SK-N-SH treated with all-trans-retinoic acid at 6 μM for 48 hours (cell line): ENCODE results near the gene PLXND1.

Experiments
- ATAC-seq: fragments of 200-7000 bp; cut with Tn5 transposase; 3 replicates; pipeline ENCODE4 v1.9.1; 2020; ENCODE audit warnings: mild to moderate bottlenecking, moderate library complexity
- ARNTL ChIP-seq: fragments of 450-650 bp; formaldehyde crosslinking; IDR thresholded peaks from 2 replicates; pipeline ENCODE4 v1.5.0; 2020; ENCODE audit warnings: low read depth, mild to moderate bottlenecking, moderate library complexity, borderline replicate concordance
- BACH2 ChIP-seq: fragments of 250-450 bp; sonication (Bioruptor Pico); IDR thresholded peaks from 2 replicates; pipeline ENCODE4 v1.9.0; 2021; ENCODE audit warnings: mild to moderate bottlenecking, borderline replicate concordance
- CSDC2 ChIP-seq: fragments of 250-450 bp; sonication (Bioruptor Pico); IDR thresholded peaks from 2 replicates; pipeline ENCODE4 v1.5.0; 2020; ENCODE audit warnings: mild to moderate bottlenecking, moderate library complexity
- ESRRG ChIP-seq: fragments of 250-450 bp; sonication (Bioruptor Pico); IDR thresholded peaks from 2 replicates; pipeline ENCODE4 v1.6.1; 2021; ENCODE audit warnings: mild to moderate bottlenecking
- GLIS3 ChIP-seq: fragments of 250-450 bp; sonication (Bioruptor Pico); IDR thresholded peaks from 2 replicates; pipeline ENCODE4 v1.5.0; 2020; ENCODE audit warnings: mild to moderate bottlenecking, moderate library complexity
- ISL1 ChIP-seq: fragments of 250-450 bp; sonication (Bioruptor Pico); IDR thresholded peaks from 2 replicates; pipeline ENCODE4 v2.1.2; 2022; ENCODE audit warnings: mild to moderate bottlenecking, moderate library complexity
- OSR1 ChIP-seq: fragments of 250-450 bp; sonication (Bioruptor Pico); IDR thresholded peaks from 2 replicates; pipeline ENCODE4 v1.8.0; 2022; ENCODE audit warnings: moderate library complexity, mild to moderate bottlenecking, inconsistent platforms
- PPARA ChIP-seq: fragments of 250-450 bp; sonication (Bioruptor Pico); IDR thresholded peaks from 2 replicates; pipeline ENCODE4 v1.5.0; 2020; ENCODE audit warnings: mild to moderate bottlenecking, borderline replicate concordance
- RARB ChIP-seq: fragments of 250-450 bp; sonication (Bioruptor Pico); IDR thresholded peaks from 2 replicates; pipeline ENCODE4 v1.8.0; 2021; ENCODE audit warnings: mild to moderate bottlenecking, moderate library complexity
- SNAI2 ChIP-seq: fragments of 250-450 bp; sonication (Bioruptor Pico); IDR thresholded peaks from 2 replicates; pipeline ENCODE4 v1.5.0; 2020; ENCODE audit warnings: mild to moderate bottlenecking, moderate library complexity
- TCF4 ChIP-seq: fragments of 250-450 bp; sonication (Bioruptor Pico); IDR thresholded peaks from 2 replicates; pipeline ENCODE4 v1.8.0; 2021; ENCODE audit warnings: mild to moderate bottlenecking, moderate library complexity, borderline replicate concordance
- TOX ChIP-seq: fragments of 250-450 bp; sonication (Bioruptor Pico); IDR thresholded peaks from 2 replicates; pipeline ENCODE4 v1.8.0; 2021; ENCODE audit warnings: mild to moderate bottlenecking, moderate library complexity, borderline replicate concordance
- ZC3H10 ChIP-seq: fragments of 250-450 bp; sonication (Bioruptor Pico); IDR thresholded peaks from 2 replicates; pipeline ENCODE4 v1.5.1; 2021; ENCODE audit warnings: mild to moderate bottlenecking, moderate library complexity
- ZFP3 ChIP-seq: fragments of 250-450 bp; sonication (Bioruptor Pico); IDR thresholded peaks from 2 replicates; pipeline ENCODE4 v1.5.0; 2020; ENCODE audit warnings: mild to moderate bottlenecking, moderate library complexity
- ZFP30 ChIP-seq: fragments of 450-650 bp; formaldehyde crosslinking; IDR thresholded peaks from 2 replicates; pipeline ENCODE4 v1.5.0; 2022; ENCODE audit warnings: mild to moderate bottlenecking, moderate library complexity
- ZNF70 ChIP-seq: fragments of 450-650 bp; formaldehyde crosslinking; IDR thresholded peaks from 2 replicates; pipeline ENCODE4 v1.5.0; 2020; ENCODE audit warnings: mild to moderate bottlenecking, moderate library complexity
- ZNF8 ChIP-seq: fragments of 450-650 bp; formaldehyde crosslinking; IDR thresholded peaks from 2 replicates; pipeline ENCODE4 v1.5.0; 2020; ENCODE audit warnings: mild to moderate bottlenecking, moderate library complexity
- TF ChIP-seq, protein P1 (sequence below): fragments of 250-450 bp; sonication (Bioruptor Pico); IDR thresholded peaks from 2 replicates; pipeline ENCODE4 v1.5.0; 2020; ENCODE audit warnings: mild to moderate bottlenecking, moderate library complexity
- TF ChIP-seq, protein P2 (sequence below): fragments of 250-450 bp; sonication (Bioruptor Pico); IDR thresholded peaks from 2 replicates; pipeline ENCODE4 v1.5.1; 2020; ENCODE audit warnings: low read depth, mild to moderate bottlenecking, moderate library complexity
- TF ChIP-seq, protein P3 (sequence below): fragments of 250-450 bp; sonication (Bioruptor Pico); IDR thresholded peaks from 2 replicates; pipeline ENCODE4 v1.5.1; 2021; ENCODE audit warnings: mild to moderate bottlenecking, moderate library complexity
- TF ChIP-seq, protein P4 (sequence below): fragments of 250-450 bp; sonication (Bioruptor Pico); IDR thresholded peaks from 2 replicates; pipeline ENCODE4 v1.8.0; 2020; ENCODE audit warnings: mild to moderate bottlenecking, moderate library complexity, borderline replicate concordance

PLXND1 gene

DNA sequence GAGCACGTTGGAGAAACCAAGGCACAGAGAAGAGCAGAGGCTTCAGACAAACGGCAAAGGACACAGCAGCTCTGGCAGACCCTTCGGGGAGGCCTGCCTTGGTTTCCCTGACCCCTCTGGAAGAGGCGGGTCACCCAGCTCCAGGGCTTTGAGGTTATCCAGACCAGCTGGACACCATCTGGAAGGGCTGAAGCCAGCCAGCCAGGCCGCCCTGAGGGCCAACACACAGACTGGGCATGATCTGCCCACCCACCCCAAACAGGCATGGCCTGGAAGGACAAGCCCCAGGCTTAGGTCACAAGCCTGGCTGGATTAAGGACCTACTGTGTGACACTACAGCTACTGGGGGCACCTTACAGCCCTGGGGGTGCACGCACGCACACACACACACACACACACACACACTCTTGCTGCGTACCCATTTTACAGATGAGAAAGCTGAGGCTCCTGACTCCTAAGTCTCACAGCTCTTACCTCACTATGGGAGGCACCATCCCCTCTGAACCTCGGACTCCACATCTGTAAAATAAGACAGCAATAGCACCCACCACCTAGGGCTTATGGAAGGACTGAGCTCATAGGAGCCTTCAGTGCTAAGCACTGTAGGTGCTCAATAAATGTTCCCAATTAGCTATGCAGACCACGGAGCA is 10.8 kb downstream of the PLXND1 start (continued):
- TF ChIP-seq, protein P1, sequence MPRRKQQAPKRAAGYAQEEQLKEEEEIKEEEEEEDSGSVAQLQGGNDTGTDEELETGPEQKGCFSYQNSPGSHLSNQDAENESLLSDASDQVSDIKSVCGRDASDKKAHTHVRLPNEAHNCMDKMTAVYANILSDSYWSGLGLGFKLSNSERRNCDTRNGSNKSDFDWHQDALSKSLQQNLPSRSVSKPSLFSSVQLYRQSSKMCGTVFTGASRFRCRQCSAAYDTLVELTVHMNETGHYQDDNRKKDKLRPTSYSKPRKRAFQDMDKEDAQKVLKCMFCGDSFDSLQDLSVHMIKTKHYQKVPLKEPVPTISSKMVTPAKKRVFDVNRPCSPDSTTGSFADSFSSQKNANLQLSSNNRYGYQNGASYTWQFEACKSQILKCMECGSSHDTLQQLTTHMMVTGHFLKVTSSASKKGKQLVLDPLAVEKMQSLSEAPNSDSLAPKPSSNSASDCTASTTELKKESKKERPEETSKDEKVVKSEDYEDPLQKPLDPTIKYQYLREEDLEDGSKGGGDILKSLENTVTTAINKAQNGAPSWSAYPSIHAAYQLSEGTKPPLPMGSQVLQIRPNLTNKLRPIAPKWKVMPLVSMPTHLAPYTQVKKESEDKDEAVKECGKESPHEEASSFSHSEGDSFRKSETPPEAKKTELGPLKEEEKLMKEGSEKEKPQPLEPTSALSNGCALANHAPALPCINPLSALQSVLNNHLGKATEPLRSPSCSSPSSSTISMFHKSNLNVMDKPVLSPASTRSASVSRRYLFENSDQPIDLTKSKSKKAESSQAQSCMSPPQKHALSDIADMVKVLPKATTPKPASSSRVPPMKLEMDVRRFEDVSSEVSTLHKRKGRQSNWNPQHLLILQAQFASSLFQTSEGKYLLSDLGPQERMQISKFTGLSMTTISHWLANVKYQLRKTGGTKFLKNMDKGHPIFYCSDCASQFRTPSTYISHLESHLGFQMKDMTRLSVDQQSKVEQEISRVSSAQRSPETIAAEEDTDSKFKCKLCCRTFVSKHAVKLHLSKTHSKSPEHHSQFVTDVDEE, result no peak
- TF ChIP-seq OSR1 (CRISPR knock-in tag), result no peak

DNA sequence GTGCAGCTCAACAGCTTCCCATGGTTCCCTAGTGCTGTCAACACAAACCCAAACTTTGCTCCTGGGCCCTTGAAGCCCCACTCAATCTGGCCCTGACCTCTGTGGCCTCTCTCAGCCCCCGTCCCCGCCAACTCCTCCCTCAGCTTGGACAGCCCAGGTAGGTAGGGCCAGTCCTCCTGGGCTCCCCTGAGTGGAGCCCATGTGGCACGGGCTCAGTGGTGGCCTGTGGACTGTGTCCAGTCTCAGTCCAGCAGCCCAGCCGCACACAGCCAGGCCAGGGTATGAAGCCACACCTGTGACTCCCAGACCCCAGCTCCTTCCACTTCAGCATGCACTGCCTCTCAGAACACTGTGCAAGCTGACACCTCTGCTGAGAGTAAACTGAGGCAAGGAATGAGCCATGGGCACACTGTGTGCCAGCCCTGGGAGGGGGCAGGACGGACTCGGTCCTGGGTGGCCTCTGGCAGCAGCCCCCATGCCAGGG is 11.5 kb downstream of the PLXND1 start:
- TF ChIP-seq BACH2 (CRISPR knock-in tag) (no peak), RARB (no peak), SNAI2 (CRISPR knock-in tag) (no peak), PPARA (CRISPR knock-in tag) (no peak), ARNTL (CRISPR knock-in tag) (no peak), ZC3H10 (CRISPR knock-in tag) (no peak), ISL1 (CRISPR knock-in tag) (no peak), ZFP30 (CRISPR knock-in tag) (no peak), ZNF70 (no peak), GLIS3 (CRISPR knock-in tag) (no peak), ESRRG (no peak), TCF4 (CRISPR knock-in tag) (no peak), ZNF8 (CRISPR knock-in tag) (no peak), CSDC2 (no peak), TOX (no peak), ZFP3 (no peak)
- TF ChIP-seq, protein P2, sequence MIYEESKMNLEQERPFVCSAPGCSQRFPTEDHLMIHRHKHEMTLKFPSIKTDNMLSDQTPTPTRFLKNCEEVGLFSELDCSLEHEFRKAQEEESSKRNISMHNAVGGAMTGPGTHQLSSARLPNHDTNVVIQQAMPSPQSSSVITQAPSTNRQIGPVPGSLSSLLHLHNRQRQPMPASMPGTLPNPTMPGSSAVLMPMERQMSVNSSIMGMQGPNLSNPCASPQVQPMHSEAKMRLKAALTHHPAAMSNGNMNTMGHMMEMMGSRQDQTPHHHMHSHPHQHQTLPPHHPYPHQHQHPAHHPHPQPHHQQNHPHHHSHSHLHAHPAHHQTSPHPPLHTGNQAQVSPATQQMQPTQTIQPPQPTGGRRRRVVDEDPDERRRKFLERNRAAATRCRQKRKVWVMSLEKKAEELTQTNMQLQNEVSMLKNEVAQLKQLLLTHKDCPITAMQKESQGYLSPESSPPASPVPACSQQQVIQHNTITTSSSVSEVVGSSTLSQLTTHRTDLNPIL (CRISPR knock-in tag), result no peak
- ATAC-seq, result no peak

DNA sequence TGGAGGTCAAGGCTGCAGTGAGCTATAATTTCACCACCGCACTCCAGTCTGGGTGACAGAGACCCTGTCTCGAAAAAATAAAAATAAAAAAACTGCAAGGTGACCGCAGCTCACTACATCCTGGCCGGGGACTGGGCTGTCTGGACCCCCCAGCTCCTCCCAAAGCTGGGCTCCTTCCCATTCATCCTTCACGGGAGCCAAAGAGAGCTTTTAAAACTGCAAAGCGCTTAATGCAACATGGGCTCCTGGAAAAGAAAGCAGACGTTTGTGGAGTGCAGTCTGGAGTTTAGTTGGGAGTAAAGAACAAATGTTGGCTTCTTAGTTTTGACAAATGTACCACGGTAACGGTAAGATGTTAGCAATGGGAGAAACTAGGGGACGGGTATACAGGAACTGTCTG is 12.1 kb downstream of the PLXND1 start:
- TF ChIP-seq, protein P1, result no peak
- TF ChIP-seq SNAI2 (CRISPR knock-in tag), result no peak
- TF ChIP-seq ZNF8 (CRISPR knock-in tag), result no peak
- TF ChIP-seq, protein P3, sequence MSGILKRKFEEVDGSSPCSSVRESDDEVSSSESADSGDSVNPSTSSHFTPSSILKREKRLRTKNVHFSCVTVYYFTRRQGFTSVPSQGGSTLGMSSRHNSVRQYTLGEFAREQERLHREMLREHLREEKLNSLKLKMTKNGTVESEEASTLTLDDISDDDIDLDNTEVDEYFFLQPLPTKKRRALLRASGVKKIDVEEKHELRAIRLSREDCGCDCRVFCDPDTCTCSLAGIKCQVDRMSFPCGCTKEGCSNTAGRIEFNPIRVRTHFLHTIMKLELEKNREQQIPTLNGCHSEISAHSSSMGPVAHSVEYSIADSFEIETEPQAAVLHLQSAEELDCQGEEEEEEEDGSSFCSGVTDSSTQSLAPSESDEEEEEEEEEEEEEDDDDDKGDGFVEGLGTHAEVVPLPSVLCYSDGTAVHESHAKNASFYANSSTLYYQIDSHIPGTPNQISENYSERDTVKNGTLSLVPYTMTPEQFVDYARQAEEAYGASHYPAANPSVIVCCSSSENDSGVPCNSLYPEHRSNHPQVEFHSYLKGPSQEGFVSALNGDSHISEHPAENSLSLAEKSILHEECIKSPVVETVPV (CRISPR knock-in tag), result no peak
- TF ChIP-seq TOX, result no peak
- TF ChIP-seq ZFP3, result no peak
- TF ChIP-seq ARNTL (CRISPR knock-in tag), result no peak
- TF ChIP-seq OSR1 (CRISPR knock-in tag), result no peak
- TF ChIP-seq ZNF70, result no peak
- TF ChIP-seq CSDC2, result no peak
- no peak for TF ChIP-seq ISL1 (CRISPR knock-in tag)
- TF ChIP-seq, protein P4, sequence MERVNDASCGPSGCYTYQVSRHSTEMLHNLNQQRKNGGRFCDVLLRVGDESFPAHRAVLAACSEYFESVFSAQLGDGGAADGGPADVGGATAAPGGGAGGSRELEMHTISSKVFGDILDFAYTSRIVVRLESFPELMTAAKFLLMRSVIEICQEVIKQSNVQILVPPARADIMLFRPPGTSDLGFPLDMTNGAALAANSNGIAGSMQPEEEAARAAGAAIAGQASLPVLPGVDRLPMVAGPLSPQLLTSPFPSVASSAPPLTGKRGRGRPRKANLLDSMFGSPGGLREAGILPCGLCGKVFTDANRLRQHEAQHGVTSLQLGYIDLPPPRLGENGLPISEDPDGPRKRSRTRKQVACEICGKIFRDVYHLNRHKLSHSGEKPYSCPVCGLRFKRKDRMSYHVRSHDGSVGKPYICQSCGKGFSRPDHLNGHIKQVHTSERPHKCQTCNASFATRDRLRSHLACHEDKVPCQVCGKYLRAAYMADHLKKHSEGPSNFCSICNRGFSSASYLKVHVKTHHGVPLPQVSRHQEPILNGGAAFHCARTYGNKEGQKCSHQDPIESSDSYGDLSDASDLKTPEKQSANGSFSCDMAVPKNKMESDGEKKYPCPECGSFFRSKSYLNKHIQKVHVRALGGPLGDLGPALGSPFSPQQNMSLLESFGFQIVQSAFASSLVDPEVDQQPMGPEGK (CRISPR knock-in tag), result no peak
- TF ChIP-seq ZFP30 (CRISPR knock-in tag), result no peak

More for the DNA sequence above, 12.1 kb downstream of the PLXND1 start:
- no peak for ATAC-seq
